Endothelial cell of umbilical vein (primary cell): ENCODE measurements around the gene CENPN. TPM values are rescaled to one million over a fixed set of nuclear protein-coding genes. Genes with fewer than 3 reads are reported as not detected.

Experiments
- BruUV-seq: library from RNA; stranded (reverse); fragments of 400-500 nt; replicated peaks from 2 replicates; lab custom pipeline; 2021; lab: Mats Ljungman, UMichigan
- CTCF ChIA-PET: fragments of 300-600, 350-600 bp; sonication (Branson Sonifier 250); formaldehyde crosslinking; loops from one replicate; lab custom pipeline; 2021; ENCODE audit warnings: antibody characterized with exemption, inconsistent platforms; lab: Charles Lee
- POLR2A ChIA-PET: fragments of 300-600, 350-600 bp; sonication (Branson Sonifier 250); formaldehyde crosslinking; loops from one replicate; lab custom pipeline; 2021; ENCODE audit warnings: antibody characterized with exemption, inconsistent platforms; lab: Charles Lee
- DNase-seq: peaks from one replicate; pipeline ENCODE4 v3.0.0-alpha.2; 2011; ENCODE audit warnings: low read depth, low spot score
- FAIRE-seq: peaks from 2 replicates; lab custom pipeline; 2011; peaks lifted over from hg19 to GRCh38; lab: Jason Lieb, UNC
- H2AFZ ChIP-seq: 2 replicates; pipeline ENCODE4 v1.6.0; 2012; ENCODE audit warnings: low read depth, low read length, control low read depth, inconsistent platforms
- H3K27ac ChIP-seq: 2 replicates; pipeline ENCODE4 v1.5.1; 2011; ENCODE audit warnings: low read depth, mild to moderate bottlenecking, control low read depth, low read length, moderate library complexity; ENCODE audit not compliant: insufficient read depth
- H3K27me3 ChIP-seq, 2 experiments: 2 replicates each; pipeline versions ENCODE4 v1.6.0 to v1.6.1; 2011; ENCODE audit warnings: low read length in 2 of 2, mixed read lengths in 1 of 2; ENCODE audit not compliant: control insufficient read depth in 2 of 2, insufficient read depth in 2 of 2
- H3K36me3 ChIP-seq, 2 experiments: 2 replicates in 1 of 2; 3 replicates in 1 of 2; pipeline ENCODE4 v1.5.1; 2011; ENCODE audit warnings: low read length in 2 of 2, mild to moderate bottlenecking in 1 of 2, moderate library complexity in 1 of 2; ENCODE audit not compliant: control insufficient read depth in 2 of 2, insufficient read depth in 2 of 2; ENCODE audit errors: extremely low read depth in 1 of 2
- H3K4me1 ChIP-seq: 3 replicates; pipeline ENCODE4 v1.5.1; 2011; ENCODE audit warnings: mild to moderate bottlenecking, low read length; ENCODE audit not compliant: control insufficient read depth, insufficient read depth; ENCODE audit errors: extremely low read depth
- H3K4me2 ChIP-seq: 2 replicates; pipeline ENCODE4 v1.6.1; 2011; ENCODE audit warnings: low read length, control low read depth, mixed read lengths; ENCODE audit not compliant: insufficient read depth
- H3K4me3 ChIP-seq, 3 experiments: fragments of 200-600 bp in 1 of 3; sonication (generic), shearing (Covaris generic) in 1 of 3; replicated peaks in 1 of 3; 2 replicates each; pipeline ENCODE4 v1.5.1; 2011 to 2016; ENCODE audit warnings: control low read depth in 3 of 3, low read length in 3 of 3, mild to moderate bottlenecking in 2 of 3, inconsistent platforms in 1 of 3, low read depth in 1 of 3, moderate library complexity in 1 of 3; ENCODE audit not compliant: insufficient read depth in 1 of 3
- H3K79me2 ChIP-seq: 2 replicates; pipeline ENCODE4 v1.6.0; 2012; ENCODE audit warnings: low read length, inconsistent platforms; ENCODE audit not compliant: control insufficient read depth, insufficient read depth
- H3K9ac ChIP-seq: replicated peaks from 2 replicates; pipeline ENCODE3; 2011; ENCODE audit warnings: low read length, control low read depth; ENCODE audit not compliant: insufficient read depth; ENCODE audit errors: extremely low read depth
- H3K9me1 ChIP-seq: replicated peaks from 3 replicates; pipeline ENCODE4 v1.6.0; 2011; ENCODE audit warnings: mild to moderate bottlenecking, low read length; ENCODE audit not compliant: control insufficient read depth, insufficient read depth; ENCODE audit errors: extremely low read depth
- H3K9me3 ChIP-seq: replicated peaks from 2 replicates; pipeline ENCODE4 v1.5.1; 2012; ENCODE audit warnings: low read length, inconsistent platforms; ENCODE audit not compliant: control insufficient read depth, insufficient read depth
- H4K20me1 ChIP-seq: replicated peaks from 2 replicates; pipeline ENCODE3; 2011; ENCODE audit warnings: mild to moderate bottlenecking, low read length; ENCODE audit not compliant: control insufficient read depth, insufficient read depth; ENCODE audit errors: extremely low read depth
- EZH2 ChIP-seq: IDR thresholded peaks from 2 replicates; pipeline ENCODE4 v1.6.1; 2012; ENCODE audit warnings: borderline replicate concordance, low read depth, mild to moderate bottlenecking, moderate library complexity, low read length, inconsistent platforms; ENCODE audit not compliant: severe bottlenecking
- FOS ChIP-seq: IDR thresholded peaks from 2 replicates; pipeline ENCODE4 v1.6.1; 2011; ENCODE audit warnings: mild to moderate bottlenecking, low read length, moderate library complexity, borderline replicate concordance; ENCODE audit not compliant: insufficient read depth
- GATA2 ChIP-seq: IDR thresholded peaks from 2 replicates; pipeline ENCODE4 v1.7.0; 2011; ENCODE audit warnings: low read depth, mild to moderate bottlenecking, moderate library complexity, mixed read lengths, low read length; ENCODE audit not compliant: insufficient read length, insufficient read depth
- JUN ChIP-seq: IDR thresholded peaks from 2 replicates; pipeline ENCODE4 v1.6.1; 2011; ENCODE audit warnings: borderline replicate concordance, low read depth; ENCODE audit not compliant: insufficient read length, insufficient read depth
- MYC ChIP-seq: IDR thresholded peaks from one replicate; pipeline ENCODE4 v1.6.1; 2011; ENCODE audit warnings: mild to moderate bottlenecking, low read depth, low read length
- POLR2A ChIP-seq: IDR thresholded peaks from 2 replicates; pipeline ENCODE4 v1.6.1; 2012; ENCODE audit warnings: low read depth, mild to moderate bottlenecking, control low read depth, low read length
- POLR2AphosphoS5 ChIP-seq: IDR thresholded peaks from 2 replicates; pipeline ENCODE4 v1.6.1; 2012; ENCODE audit warnings: low read depth, mild to moderate bottlenecking, control low read depth, low read length, moderate library complexity; ENCODE audit not compliant: insufficient read depth
- dilution Hi-C: fragments of 300-500 bp; cut with MboI; formaldehyde crosslinking; loops from one replicate; pipeline ENCODE4 v1.15.0; 2019; ENCODE audit warnings: low sequenced_read_pairs; ENCODE audit not compliant: extremely low pct_ligation_motif_present
- intact Hi-C: fragments of 100-400 bp; cut with micrococcal nuclease; formaldehyde crosslinking; loops from one replicate; pipeline ENCODE4 v1.10.0; 2022
- polyA plus RNA-seq, 4 experiments: library from polyadenylated mRNA; depleted of rRNA in 3 of 4; stranded (reverse) in 3 of 4; unstranded in 1 of 4; fragments of >200 nt; gene quantifications; 2 replicates each; pipeline versions ENCODE4 v1.2.1 to v1.2.3, GENCODE V29; 2011 to 2012; ENCODE audit warnings: missing spikeins in 1 of 4
- total RNA-seq: library from RNA; stranded (reverse); gene quantifications from 2 replicates; pipeline ENCODE4 v1.2.3, GENCODE V29; 2021
- TF ChIP-seq, protein P1 (sequence below), 2 donors: IDR thresholded peaks; 1 replicate in 1 of 2; 2 replicates in 1 of 2; pipeline ENCODE4 v1.5.1; 2011; ENCODE audit warnings: low read length in 2 of 2, mild to moderate bottlenecking in 2 of 2, moderate library complexity in 2 of 2, control low read depth in 1 of 2, inconsistent platforms in 1 of 2, low read depth in 1 of 2; ENCODE audit not compliant: insufficient read depth in 1 of 2; ENCODE audit errors: extremely low read depth in 1 of 2
- TF ChIP-seq, protein P2 (sequence below): IDR thresholded peaks from 2 replicates; pipeline ENCODE4 v1.6.1; 2011; ENCODE audit not compliant: insufficient read depth, insufficient read length

Gene CENPN
- total and polyA plus RNA-seq, 2 donors (not counting 3 experiments of a cell fraction or from before 2014, with no cell fraction given), result 17.6 to 52.4 TPM

DNA sequence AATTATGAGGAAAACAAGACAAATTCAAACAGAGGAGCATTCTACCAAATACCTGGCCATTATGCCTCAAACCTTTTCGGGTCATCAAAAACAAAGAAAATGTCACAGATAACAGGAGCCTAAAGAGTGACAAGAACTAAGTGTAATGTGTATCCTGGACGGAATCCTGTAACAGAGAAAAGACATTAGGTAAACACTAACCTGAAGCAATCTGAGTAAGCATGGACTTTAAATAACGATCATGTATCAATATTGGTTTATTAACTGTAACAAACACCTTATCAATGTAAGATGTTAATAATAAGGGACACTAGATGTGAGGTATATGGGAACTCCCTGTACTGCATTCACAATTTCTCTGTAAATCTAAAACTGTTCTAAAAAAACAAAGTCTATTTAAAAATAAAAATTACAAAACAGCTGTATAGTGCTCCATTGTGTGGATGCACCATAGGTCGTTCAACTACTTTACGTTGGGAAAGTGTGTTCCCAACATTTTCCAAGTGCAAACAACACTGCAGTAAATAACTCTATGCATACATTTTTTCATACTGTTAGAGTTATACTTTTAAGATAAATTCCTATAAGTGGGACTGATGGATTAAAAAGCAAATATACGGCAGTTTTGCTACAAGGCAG is 15.1 kb upstream of the CENPN start:
- Histone ChIP-seq H4K20me1 (no peaks in the 10 kb centered on the region), H3K36me3 (no peaks in the 10 kb centered on the region), H3K4me2 (no peak overlapping the region), H3K27ac (no peak overlapping the region), H3K79me2 (peaks cover 72% of the 10 kb centered on the region), H3K27me3 (no peaks in the 10 kb centered on the region), H2AFZ (no peak overlapping the region), H3K9me1 (no peaks in the 10 kb centered on the region), H3K4me3 (no peak overlapping the region), H3K4me1 (peaks cover 19% of the 10 kb centered on the region), H3K9me3 (no peaks in the 10 kb centered on the region), H3K9ac (no peak overlapping the region)
- TF ChIP-seq, protein P1, sequence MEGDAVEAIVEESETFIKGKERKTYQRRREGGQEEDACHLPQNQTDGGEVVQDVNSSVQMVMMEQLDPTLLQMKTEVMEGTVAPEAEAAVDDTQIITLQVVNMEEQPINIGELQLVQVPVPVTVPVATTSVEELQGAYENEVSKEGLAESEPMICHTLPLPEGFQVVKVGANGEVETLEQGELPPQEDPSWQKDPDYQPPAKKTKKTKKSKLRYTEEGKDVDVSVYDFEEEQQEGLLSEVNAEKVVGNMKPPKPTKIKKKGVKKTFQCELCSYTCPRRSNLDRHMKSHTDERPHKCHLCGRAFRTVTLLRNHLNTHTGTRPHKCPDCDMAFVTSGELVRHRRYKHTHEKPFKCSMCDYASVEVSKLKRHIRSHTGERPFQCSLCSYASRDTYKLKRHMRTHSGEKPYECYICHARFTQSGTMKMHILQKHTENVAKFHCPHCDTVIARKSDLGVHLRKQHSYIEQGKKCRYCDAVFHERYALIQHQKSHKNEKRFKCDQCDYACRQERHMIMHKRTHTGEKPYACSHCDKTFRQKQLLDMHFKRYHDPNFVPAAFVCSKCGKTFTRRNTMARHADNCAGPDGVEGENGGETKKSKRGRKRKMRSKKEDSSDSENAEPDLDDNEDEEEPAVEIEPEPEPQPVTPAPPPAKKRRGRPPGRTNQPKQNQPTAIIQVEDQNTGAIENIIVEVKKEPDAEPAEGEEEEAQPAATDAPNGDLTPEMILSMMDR (IDR thresholded peaks at IDR 0.05; ENCODE audit: extremely low read depth in 1 of 2, insufficient read depth in 1 of 2, low read depth in 1 of 2, low read length in 2 of 2), result no peak
- TF ChIP-seq MYC (no peak), POLR2AphosphoS5 (no peak), POLR2A (no peak), FOS (no peak), EZH2 (no peak), JUN (no peak), GATA2 (no peak)
- TF ChIP-seq, protein P2, sequence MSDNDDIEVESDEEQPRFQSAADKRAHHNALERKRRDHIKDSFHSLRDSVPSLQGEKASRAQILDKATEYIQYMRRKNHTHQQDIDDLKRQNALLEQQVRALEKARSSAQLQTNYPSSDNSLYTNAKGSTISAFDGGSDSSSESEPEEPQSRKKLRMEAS, result no peak
- dilution Hi-C loops, result no loop called here
- intact Hi-C loops, result no loop called here
- ChIA-PET POLR2A (no interaction called here), CTCF (interaction anchor here (0.6 to 3.3 kb wide), 4 partner anchors 12 to 484 kb away, joined by 3 to 38 read pairs (median 18); no protein-coding TSS in a partner anchor)
- no peak for DNase-seq
- no peak for FAIRE-seq
- no TSS peak for BruUV-seq
